ENCODE measurements around the gene KSR1.

Gene KSR1

GRCh38 chr17:27519550-27519949, 63.3 kb downstream of the KSR1 start:
- no peak for DNase-seq

GRCh38 chr17:27520491-27521185, 64.4 kb downstream of the KSR1 start:
- DNase-seq, result no peak

DNA sequence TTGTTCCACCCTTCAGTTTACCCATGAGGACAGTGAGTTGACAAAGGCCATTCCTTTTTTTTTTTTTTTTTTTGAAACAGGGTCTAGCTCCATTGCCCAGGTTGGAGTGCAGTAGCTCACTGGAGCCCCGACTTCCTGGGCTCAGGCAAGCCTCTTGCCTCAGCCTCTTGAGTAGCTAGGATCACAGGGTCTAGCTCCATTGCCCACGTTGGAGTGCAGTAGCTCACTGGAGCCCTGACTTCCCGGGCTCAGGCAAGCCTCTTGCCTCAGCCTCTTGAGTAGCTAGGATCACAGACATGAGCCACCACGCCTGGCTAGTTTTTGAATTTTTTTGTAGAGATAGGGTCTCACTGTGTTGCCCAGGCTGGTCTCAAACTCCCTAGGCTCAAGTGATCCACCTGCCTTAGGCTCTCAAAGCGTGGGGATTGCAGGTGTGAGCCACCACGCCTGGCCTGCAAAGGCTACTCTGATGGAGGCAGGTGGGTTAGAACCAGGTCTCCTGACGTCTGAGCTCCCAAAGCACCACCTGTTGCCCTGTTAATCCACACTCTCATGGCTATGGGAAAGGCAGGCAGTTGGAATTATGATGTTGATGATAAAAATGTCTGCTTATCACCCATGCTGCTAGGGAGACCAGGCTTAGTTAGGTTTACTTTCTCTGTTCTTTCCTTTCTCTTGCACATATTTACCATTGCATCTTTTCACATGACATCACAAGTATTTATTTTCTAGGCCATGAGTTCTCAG, 65.2 kb downstream of the KSR1 start:
- DNase-seq, result no peak

DNA sequence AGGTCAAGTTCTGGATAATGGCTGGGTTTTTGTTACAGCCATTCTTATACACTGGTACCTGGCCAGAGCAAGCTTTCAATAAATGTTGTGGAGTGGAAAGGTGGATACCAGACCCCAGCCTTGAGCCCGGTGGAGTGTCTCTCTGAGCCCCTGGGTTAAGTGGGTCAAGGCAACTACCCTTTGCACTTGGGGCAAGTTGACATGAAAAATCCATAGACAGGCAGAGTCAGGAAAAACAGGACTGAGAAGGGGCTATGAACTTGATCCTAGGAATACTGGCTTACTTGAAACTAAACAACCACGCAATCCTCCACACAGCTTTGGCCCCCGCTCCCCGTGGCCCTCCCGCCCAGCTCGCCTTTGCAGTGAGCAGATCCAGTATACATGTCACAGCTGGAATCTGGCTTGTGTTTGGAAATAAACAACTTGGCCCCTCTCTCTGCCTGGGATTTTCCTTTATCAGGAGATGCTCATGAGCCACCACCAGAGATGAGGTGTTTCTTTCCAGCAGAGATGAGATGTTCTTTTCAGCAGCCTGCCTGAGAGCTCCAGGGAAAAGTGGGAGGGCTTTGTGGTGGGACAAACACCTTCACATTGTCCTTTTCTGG, 65.9 kb downstream of the KSR1 start:
- DNase-seq, result no peak

GRCh38 chr17:27523712-27524111, 67.5 kb downstream of the KSR1 start:
- no peak for DNase-seq

- DNase-seq, result no peak
Measured at GRCh38 chr17:27524594-27524993, 68.3 kb downstream of the KSR1 start.

DNA sequence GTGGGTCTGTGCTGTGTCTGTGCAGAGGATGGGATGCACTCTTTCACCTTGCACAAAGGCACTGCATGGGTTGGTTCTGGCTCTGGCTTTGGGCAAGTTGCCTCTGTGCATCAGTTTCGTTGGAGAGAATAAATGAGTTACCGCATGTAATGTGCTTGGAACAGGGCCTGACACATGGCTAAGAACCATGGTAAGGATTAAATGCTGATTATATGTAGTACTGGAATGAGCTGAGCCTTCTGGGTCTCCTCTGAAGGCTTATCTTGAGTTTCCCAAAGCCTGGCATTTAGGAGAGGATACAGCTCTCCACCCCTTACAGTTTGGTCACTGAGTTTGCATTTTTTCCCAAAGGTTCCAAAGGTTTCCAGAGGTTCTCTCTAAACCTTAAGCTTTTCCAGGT, 69.1 kb downstream of the KSR1 start:
- DNase-seq, result no peak

DNA sequence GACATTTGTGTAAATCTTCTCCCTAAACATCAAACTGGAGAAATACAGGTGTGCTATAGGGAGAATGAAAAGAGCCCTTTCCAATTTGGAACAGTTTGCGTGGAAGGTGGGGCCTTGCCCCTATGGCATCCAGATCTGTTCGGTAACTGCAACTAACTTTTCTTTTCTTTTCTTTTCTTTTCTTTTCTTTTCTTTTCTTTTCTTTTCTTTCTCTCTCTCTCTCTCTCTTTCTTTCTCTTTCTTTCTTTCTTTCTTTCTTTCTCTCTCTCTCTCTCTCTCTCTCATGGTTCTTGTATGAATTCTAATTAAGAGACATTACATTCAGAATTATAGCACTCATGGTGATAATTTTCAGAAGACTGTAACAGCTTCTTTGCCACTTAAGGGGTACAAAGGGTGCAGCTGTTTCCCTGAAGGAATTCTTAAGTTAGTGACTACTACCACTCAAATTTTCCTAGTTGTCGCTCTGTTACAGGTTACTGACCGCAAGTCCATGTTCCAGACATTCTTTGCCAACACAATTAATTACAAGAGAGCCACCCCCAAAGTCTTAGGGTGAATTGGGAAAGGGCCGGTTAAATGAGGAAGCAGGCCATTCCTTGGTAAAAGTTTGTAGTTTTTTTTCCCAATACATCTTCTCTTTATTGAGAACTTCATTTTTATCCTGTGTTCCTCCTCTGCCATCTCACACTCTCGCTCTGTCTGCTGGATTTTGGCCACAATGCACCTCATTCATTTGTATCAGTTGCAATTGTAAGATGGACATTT, 69.8 kb downstream of the KSR1 start:
- no peak for DNase-seq

DNA sequence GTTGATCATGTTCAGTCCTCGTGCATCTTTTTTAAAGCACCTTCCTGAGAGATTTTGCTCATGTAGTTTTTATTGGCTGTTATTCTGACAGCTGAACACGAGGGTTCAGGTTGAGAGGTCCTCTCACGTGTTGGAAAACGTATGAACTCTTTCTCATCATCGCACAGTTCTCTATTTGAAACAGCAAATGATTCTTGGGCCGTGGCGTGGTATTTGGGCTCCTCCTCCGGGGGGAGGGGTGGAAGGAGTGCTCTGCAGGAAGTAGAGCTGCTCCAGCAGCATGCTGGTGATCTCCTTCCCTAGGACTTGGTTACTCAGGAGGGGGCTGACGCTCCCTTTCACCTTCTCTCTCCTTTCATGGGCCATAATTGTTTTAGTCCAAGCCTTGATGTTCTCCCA, 70.4 kb downstream of the KSR1 start:
- peak; percentile 45 for DNase-seq

DNA sequence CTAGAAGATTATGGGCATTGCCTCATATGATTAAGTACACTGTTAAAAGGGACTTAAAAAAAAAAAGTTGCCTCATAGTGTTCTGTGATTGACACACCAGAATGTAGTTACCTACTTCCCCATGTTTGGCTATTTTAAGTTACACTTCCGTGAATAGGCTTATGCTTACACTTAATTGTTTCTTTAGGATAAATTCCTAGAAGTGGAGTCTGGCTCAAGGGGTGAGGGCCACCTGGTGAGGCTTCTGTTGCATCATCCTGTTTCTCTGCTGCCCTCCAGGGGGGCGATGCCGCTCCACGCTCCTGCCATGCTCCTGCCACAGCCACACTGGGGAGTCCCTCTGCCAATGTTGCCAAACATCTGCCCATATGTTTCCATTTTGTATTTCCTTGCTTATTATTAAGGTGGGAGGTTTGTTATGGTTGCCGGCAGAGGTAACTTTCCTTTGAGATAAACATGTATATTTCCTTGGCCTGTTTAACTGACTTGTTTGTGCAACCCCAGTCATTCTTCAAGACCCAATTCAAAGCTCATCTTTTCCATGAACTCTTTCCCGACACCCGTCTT, 73.1 kb downstream of the KSR1 start:
- peak; percentile 61 for DNase-seq

- no peak for DNase-seq
Measured at GRCh38 chr17:27530764-27531391, 74.6 kb downstream of the KSR1 start.

GRCh38 chr17:27531469-27531961, 75.3 kb downstream of the KSR1 start:
- DNase-seq, result no peak

DNA sequence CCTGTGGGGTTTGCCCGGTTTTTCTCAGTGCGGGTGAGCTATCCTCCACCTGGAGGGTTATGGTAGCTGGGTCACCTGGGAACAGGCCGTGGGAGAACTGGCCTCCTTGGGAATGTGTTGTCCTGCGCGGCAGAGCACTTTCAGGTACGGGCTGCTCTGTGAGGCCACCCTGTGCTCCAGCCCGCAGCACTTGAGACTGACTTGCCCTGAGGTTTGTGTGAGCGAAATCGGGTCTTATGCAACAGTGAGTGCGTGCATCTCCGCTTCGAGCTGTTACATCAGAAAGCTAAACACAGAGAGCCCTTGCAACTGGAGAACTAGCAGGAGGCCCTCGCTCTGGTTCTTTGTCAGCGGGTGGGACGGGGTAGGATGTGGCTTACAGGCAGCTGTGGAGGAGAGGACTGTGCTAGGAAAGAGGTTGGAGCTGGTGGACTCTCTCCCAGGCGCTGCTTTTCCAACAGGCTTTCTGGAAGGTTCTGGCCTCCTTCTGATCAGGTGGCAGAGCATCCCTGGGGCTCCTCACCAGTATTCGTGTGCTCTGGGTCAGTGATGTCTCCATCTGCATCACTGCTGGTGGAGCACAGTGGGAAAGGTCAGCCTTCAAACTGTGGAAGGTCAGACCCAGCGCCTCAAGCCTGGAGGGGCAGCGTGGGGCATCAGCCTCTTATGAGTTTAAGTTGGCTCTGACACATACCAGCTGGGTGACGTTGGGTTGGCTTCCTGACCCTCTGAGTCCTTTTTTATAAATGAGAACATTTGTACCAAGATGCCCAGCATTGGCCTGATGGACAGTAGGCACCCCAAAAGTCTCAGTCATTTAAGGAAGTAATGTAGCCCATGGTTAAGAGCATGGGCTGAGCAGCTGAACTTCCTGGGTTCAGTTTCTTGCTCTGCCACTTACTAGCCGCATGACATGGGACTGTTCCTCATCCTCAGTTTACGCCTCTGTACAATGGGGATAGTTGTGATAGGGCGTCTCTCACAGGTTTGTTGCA, 76.3 kb downstream of the KSR1 start:
- DNase-seq, result peak; percentile 83

GRCh38 chr17:27533874-27534815, 77.9 kb downstream of the KSR1 start:
- DNase-seq, result peak; percentile 90

DNA sequence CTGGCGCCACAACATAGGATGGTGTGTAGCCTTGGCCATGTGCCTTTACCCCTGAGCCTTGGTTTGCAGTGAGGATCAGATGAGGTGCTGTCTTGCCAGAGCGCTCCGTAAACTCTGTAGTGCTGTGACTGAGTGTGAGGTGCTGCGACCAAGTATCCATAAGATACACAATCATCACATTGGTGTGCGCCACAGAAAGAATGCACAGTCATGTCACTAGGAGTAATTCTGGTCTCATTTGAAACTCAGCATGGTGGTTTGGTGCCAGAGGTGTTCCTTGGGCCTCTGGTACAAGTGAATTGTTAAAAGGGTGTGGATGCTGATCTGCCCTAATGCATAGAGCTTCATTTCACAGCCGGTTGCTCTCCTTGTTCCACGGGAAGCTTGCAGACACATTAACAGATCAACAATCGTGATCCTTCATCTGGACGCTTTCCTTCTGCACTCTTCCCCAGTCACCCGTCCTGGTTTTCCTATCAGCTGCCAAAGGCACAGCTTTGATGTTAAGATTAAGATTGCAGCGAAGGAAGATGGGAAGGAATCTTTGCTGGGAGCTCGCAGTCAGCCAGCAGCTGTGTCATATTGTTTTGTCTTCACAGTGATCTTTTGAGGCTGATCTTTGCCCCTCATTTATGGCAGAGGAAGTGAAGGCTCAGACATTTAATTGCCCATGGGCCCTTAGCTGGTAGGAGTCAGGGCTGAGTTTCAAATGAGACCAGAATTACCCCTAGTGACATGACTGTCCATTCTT, 79.1 kb downstream of the KSR1 start:
- no peak for DNase-seq

GRCh38 chr17:27535975-27536374, 79.7 kb downstream of the KSR1 start:
- peak; percentile 22 for DNase-seq

GRCh38 chr17:27536781-27537180, 80.5 kb downstream of the KSR1 start:
- no peak for DNase-seq

- no peak for DNase-seq
Measured at GRCh38 chr17:27538156-27538955, 82.1 kb downstream of the KSR1 start.
